Trophoblast cell (in vitro differentiated cells and primary cell): ENCODE results near the gene CTSC.

Experiments
- DNase-seq, 2 donors: peaks; one replicate each; pipeline ENCODE4 v3.0.0-alpha.2; 2016
- H2AFZ ChIP-seq: 2 replicates; pipeline ENCODE4 v1.6.1; 2013; ENCODE audit warnings: low read length, moderate library complexity, mild to moderate bottlenecking; ENCODE audit not compliant: insufficient read depth, poor library complexity
- H2AK5ac ChIP-seq: 2 replicates; pipeline ENCODE4 v1.6.1; 2013; ENCODE audit warnings: mild to moderate bottlenecking, low read length
- H2BK120ac ChIP-seq: 2 replicates; pipeline ENCODE4 v1.6.1; 2013; ENCODE audit warnings: low read length, mild to moderate bottlenecking, moderate library complexity; ENCODE audit not compliant: insufficient read depth, poor library complexity
- H2BK12ac ChIP-seq: 2 replicates; pipeline ENCODE4 v1.6.1; 2013; ENCODE audit warnings: mild to moderate bottlenecking, low read length, moderate library complexity
- H2BK5ac ChIP-seq: 2 replicates; pipeline ENCODE4 v1.6.1; 2013; ENCODE audit warnings: low read length, low read depth, moderate library complexity, mild to moderate bottlenecking; ENCODE audit not compliant: poor library complexity
- H3K14ac ChIP-seq: 2 replicates; pipeline ENCODE4 v1.6.1; 2013; ENCODE audit warnings: mild to moderate bottlenecking, low read length
- H3K18ac ChIP-seq: 2 replicates; pipeline ENCODE4 v1.6.1; 2013; ENCODE audit warnings: mild to moderate bottlenecking, low read length
- H3K23ac ChIP-seq: 2 replicates; pipeline ENCODE4 v1.6.1; 2013; ENCODE audit warnings: low read length
- H3K27ac ChIP-seq: 2 replicates; pipeline ENCODE4 v1.5.1; 2013; ENCODE audit warnings: low read depth, mild to moderate bottlenecking, inconsistent platforms, low read length, moderate library complexity
- H3K27me3 ChIP-seq: 2 replicates; pipeline ENCODE4 v1.6.1; 2013; ENCODE audit warnings: inconsistent platforms, mild to moderate bottlenecking, low read length, moderate library complexity; ENCODE audit not compliant: insufficient read depth
- H3K36me3 ChIP-seq, 2 experiments: 1 replicate in 1 of 2; 2 replicates in 1 of 2; pipeline ENCODE4 v1.6.1; 2013; ENCODE audit warnings: low read length in 2 of 2, mild to moderate bottlenecking in 2 of 2, moderate library complexity in 1 of 2; ENCODE audit not compliant: insufficient read depth in 2 of 2, control insufficient read depth in 1 of 2
- H3K4ac ChIP-seq: 2 replicates; pipeline ENCODE4 v1.6.1; 2013; ENCODE audit warnings: low read depth, mild to moderate bottlenecking, low read length, moderate library complexity
- H3K4me1 ChIP-seq, 2 experiments: 1 replicate in 1 of 2; 2 replicates in 1 of 2; pipeline ENCODE4 v1.6.1; 2013; ENCODE audit warnings: low read length in 2 of 2, mild to moderate bottlenecking in 2 of 2, moderate library complexity in 1 of 2; ENCODE audit not compliant: insufficient read depth in 2 of 2, control insufficient read depth in 1 of 2
- H3K4me2 ChIP-seq: 2 replicates; pipeline ENCODE4 v1.6.1; 2013; ENCODE audit warnings: inconsistent platforms, mild to moderate bottlenecking, low read length, moderate library complexity
- H3K4me3 ChIP-seq: 2 replicates; pipeline ENCODE4 v1.5.1; 2013; ENCODE audit warnings: mild to moderate bottlenecking, low read depth, low read length, inconsistent platforms
- H3K79me1 ChIP-seq: one replicate; pipeline ENCODE4 v1.6.1; 2013; ENCODE audit warnings: low read length
- H3K79me2 ChIP-seq: 2 replicates; pipeline ENCODE4 v1.6.1; 2013; ENCODE audit warnings: low read length, mild to moderate bottlenecking; ENCODE audit not compliant: control insufficient read depth, insufficient read depth, poor library complexity
- H3K9ac ChIP-seq: 2 replicates; pipeline ENCODE4 v1.6.1; 2013; ENCODE audit warnings: mild to moderate bottlenecking, low read length
- H3K9me3 ChIP-seq: 2 replicates; pipeline ENCODE4 v1.6.1; 2013; ENCODE audit warnings: low read depth, mild to moderate bottlenecking, control low read depth, inconsistent platforms, low read length; ENCODE audit not compliant: insufficient read depth
- H4K12ac ChIP-seq: 2 replicates; pipeline ENCODE4 v1.6.1; 2013; ENCODE audit warnings: low read depth, mild to moderate bottlenecking, low read length, moderate library complexity
- H4K8ac ChIP-seq: 2 replicates; pipeline ENCODE4 v1.6.1; 2013; ENCODE audit warnings: low read depth, mild to moderate bottlenecking, low read length, moderate library complexity
- H4K91ac ChIP-seq: one replicate; pipeline ENCODE4 v1.6.1; 2013; ENCODE audit warnings: low read depth, mild to moderate bottlenecking, low read length, moderate library complexity
- WGBS: extraction: QIAGEN DNeasy Blood & Tissue Kit; methylation state at CpG from one replicate; pipeline ENCODE4 v1.1.7; 2013; ENCODE audit warnings: missing lambda C conversion rate; ENCODE audit not compliant: insufficient read length, insufficient coverage; ENCODE audit errors: extremely low coverage; 5-methylcytosine and 5-hydroxymethylcytosine counted together

The CTSC gene

GRCh38 chr11:88375927-88376470 lies 38.5 kb upstream of the CTSC start:
- Histone ChIP-seq H3K9me3 (no peaks in the 10 kb centered on the region), H3K4ac (no peak overlapping the region), H3K9ac (no peak overlapping the region), H3K4me1 (no peaks in the 10 kb centered on the region), H3K4me3 (no peak overlapping the region), H3K79me1 (no peaks in the 10 kb centered on the region), H2AFZ (no peak overlapping the region), H4K12ac (no peak overlapping the region), H2BK12ac (no peak overlapping the region), H2BK120ac (no peak overlapping the region), H4K8ac (no peak overlapping the region), H3K4me2 (no peak overlapping the region), H2AK5ac (no peak overlapping the region), H3K36me3 (no peaks in the 10 kb centered on the region), H3K27ac (no peak overlapping the region), H3K23ac (no peak overlapping the region), H4K91ac (no peak overlapping the region), H3K79me2 (no peaks in the 10 kb centered on the region), H3K27me3 (no peaks in the 10 kb centered on the region), H3K18ac (no peak overlapping the region), H2BK5ac (no peak overlapping the region), H3K14ac (no peak overlapping the region)
- WGBS = no CpG with 5 or more reads among the region's 2 CpGs
- no peak for DNase-seq

- no peak overlapping the region for H4K91ac ChIP-seq
- H3K4me2 ChIP-seq = no peak overlapping the region
- no peak overlapping the region for H3K9ac ChIP-seq
- no peak overlapping the region for H2BK5ac ChIP-seq
- no peak for DNase-seq
- H3K9me3 ChIP-seq = no peaks in the 10 kb centered on the region
- H3K4me3 ChIP-seq = no peak overlapping the region
- H2BK120ac ChIP-seq = no peak overlapping the region
- H3K4ac ChIP-seq = no peak overlapping the region
- H3K4me1 ChIP-seq = no peaks in the 10 kb centered on the region
- no peaks in the 10 kb centered on the region for H3K79me2 ChIP-seq
- no peaks in the 10 kb centered on the region for H3K27me3 ChIP-seq
- H2AK5ac ChIP-seq = no peak overlapping the region
- no peak overlapping the region for H3K14ac ChIP-seq
- H2BK12ac ChIP-seq = no peak overlapping the region
- no peak overlapping the region for H3K27ac ChIP-seq
- H3K23ac ChIP-seq = no peak overlapping the region
- WGBS = no CpG with 5 or more reads among the region's 2 CpGs
- no peak overlapping the region for H4K8ac ChIP-seq
- no peak overlapping the region for H2AFZ ChIP-seq
- H3K18ac ChIP-seq = no peak overlapping the region
- no peaks in the 10 kb centered on the region for H3K36me3 ChIP-seq
- H3K79me1 ChIP-seq = no peaks in the 10 kb centered on the region
- no peak overlapping the region for H4K12ac ChIP-seq
Observed at GRCh38 chr11:88370782-88371181, 33.2 kb upstream of the CTSC start.

- WGBS = no CpG with 5 or more reads among the region's 3 CpGs
- H4K8ac ChIP-seq = no peak overlapping the region
- H4K12ac ChIP-seq = no peak overlapping the region
- no peak overlapping the region for H4K91ac ChIP-seq
- no peak overlapping the region for H2BK120ac ChIP-seq
- no peaks in the 10 kb centered on the region for H3K27me3 ChIP-seq
- H3K4ac ChIP-seq = no peak overlapping the region
- H3K18ac ChIP-seq = no peak overlapping the region
- H3K79me1 ChIP-seq = no peaks in the 10 kb centered on the region
- no peak overlapping the region for H3K23ac ChIP-seq
- H3K4me3 ChIP-seq = no peak overlapping the region
- no peak overlapping the region for H3K4me2 ChIP-seq
- H2AK5ac ChIP-seq = no peak overlapping the region
- no peaks in the 10 kb centered on the region for H3K79me2 ChIP-seq
- no peak overlapping the region for H3K27ac ChIP-seq
- H3K9me3 ChIP-seq = no peaks in the 10 kb centered on the region
- no peaks in the 10 kb centered on the region for H3K4me1 ChIP-seq
- no peak overlapping the region for H2BK5ac ChIP-seq
- H3K36me3 ChIP-seq = no peaks in the 10 kb centered on the region
- no peak overlapping the region for H3K14ac ChIP-seq
- H3K9ac ChIP-seq = no peak overlapping the region
- no peak overlapping the region for H2BK12ac ChIP-seq
- no peak overlapping the region for H2AFZ ChIP-seq
- no peak for DNase-seq
Observed at GRCh38 chr11:88367310-88367709, 29.8 kb upstream of the CTSC start.

GRCh38 chr11:88363648-88364065 lies 26.1 kb upstream of the CTSC start:
- no peak overlapping the region for H2BK5ac ChIP-seq
- H3K9me3 ChIP-seq = no peaks in the 10 kb centered on the region
- H3K4me1 ChIP-seq = no peaks in the 10 kb centered on the region
- H2AK5ac ChIP-seq = no peak overlapping the region
- no peak overlapping the region for H3K27ac ChIP-seq
- H3K79me2 ChIP-seq = no peaks in the 10 kb centered on the region
- no peak overlapping the region for H3K14ac ChIP-seq
- no peak overlapping the region for H3K9ac ChIP-seq
- no peak overlapping the region for H4K91ac ChIP-seq
- no peak overlapping the region for H3K4ac ChIP-seq
- H4K8ac ChIP-seq = no peak overlapping the region
- no peak overlapping the region for H2AFZ ChIP-seq
- H3K36me3 ChIP-seq = no peaks in the 10 kb centered on the region
- no peaks in the 10 kb centered on the region for H3K79me1 ChIP-seq
- H3K18ac ChIP-seq = no peak overlapping the region
- H3K23ac ChIP-seq = no peak overlapping the region
- H4K12ac ChIP-seq = no peak overlapping the region
- H3K4me3 ChIP-seq = no peak overlapping the region
- no peak overlapping the region for H3K4me2 ChIP-seq
- no peak overlapping the region for H2BK120ac ChIP-seq
- H2BK12ac ChIP-seq = no peak overlapping the region
- WGBS = no CpG with 5 or more reads among the region's 2 CpGs
- peak in 1 of 2 donors; percentile 4 for DNase-seq
- H3K27me3 ChIP-seq = no peaks in the 10 kb centered on the region
